HG03457 (cell line): ENCODE data around the gene DMAP1.

Source experiments
- ATAC-seq: cut with Tn5 transposase; IDR thresholded peaks from one replicate; pipeline ENCODE4 v1.9.1; 2021; ENCODE audit warnings: moderate number of reproducible peaks; ENCODE audit not compliant: unreplicated experiment

DMAP1 gene

DNA sequence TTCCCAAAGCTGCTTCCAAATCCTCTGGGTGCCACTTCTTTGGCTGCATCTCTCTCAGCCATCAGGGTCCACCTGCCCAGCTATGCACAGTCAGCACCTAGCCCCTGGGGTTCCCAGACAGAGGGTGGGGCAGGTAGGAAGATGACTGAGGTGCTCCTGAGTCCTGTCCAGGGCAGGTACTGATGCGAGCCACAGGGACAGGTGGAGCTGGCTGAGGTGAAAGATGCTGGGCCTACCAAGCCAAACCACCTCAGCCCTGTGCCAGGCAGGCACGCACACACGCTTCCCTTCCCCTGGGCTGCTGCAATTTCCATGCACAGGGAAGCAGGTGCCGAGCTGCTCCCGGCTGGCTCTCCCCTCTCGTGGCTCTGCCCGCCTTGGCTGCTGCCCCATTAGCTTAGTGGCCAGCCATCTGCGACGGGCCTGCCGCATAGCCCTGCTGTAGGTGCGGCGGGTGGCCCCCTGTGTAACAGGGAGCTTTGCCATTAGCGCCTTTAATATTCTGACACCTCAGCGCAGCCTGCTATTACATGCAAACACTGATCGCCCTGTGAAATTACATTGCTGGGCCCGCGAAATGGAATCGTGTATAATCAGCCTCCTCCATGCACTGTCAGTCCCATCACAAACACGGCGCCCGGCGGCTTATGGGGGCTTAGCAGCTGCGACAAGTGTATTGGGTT lies 38.9 kb downstream of the DMAP1 start:
- no peak for ATAC-seq

DNA sequence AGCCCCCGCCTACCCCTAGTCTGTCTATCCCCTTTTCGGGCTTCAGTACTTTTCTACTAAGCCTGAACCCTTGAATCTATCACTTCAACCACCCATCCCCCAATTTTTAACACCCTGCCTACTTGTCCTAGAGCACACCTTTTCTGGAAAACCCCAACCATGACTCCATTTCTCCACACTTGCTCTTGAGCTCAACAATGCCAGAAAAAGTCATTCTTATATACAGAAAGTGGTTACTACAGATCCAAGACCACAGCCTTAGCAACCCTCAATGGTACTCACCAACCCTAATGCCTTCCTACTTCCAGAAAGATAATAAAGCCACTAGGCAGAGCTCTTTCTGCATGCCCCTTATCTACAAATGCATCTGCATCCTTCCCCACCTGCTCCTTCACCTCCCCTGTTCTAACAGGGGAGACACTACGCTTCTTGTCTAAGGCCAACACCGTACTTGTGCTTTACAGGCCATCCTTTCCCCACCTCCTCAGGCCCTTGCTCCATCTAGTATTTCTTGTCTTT lies 41.2 kb downstream of the DMAP1 start:
- ATAC-seq = no peak

DNA sequence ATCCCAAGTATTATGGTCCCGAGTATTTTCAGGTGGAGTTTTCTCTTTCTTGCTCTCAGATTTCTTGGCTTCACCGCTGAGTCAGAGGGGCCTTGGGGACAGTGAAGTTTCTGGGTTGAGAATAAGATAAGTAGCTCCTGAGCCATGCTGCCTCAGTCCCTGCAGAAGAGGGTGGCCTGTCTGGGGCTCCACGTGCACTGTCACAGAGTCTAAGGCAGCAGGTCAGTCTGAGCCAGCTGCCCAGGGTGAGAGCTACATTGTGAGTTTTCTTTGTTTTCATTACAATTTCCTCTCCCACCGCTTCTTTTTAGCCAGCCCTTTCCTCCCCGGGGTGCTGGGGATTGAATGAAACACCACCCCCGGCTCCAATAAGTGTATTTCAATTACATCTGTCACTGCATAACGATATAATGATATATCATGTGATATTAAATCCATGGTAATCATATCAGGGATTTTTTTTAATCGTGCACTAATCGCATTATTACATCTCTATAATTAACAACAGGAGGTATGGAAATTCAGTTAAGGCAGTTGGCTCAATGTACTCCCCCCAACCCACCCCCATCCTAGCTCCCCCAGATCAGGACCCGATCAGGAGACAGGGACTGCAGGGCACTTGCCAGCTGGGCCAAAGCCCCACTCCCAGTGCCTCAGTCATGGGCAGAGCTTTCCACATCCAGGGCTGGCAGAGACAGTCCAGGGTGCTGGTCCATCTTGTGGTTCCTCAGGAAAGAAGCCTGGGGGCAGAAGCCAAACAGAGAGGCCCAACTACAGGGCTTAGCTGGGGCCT lies 43.7 kb downstream of the DMAP1 start:
- ATAC-seq = no peak

DNA sequence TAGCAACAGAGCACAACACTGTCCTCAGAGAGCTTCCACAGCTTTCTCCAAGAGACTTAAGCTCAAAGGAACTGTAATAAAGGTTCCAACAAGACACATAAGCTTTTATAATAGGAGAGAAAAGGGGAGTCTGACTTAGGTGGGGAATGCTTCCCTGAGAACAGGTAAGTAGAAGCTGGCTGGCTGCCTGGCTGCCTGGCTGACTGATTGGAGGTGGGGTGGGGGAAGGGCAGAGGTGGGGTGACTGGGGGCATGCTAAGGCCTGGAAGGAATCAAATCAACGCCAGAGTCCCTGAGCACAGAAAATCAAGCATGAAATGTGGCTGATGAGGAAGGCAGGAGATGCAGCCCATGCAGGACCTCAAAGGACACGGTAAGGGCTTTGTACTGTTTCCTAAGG lies 45.8 kb downstream of the DMAP1 start:
- ATAC-seq = no peak

DNA sequence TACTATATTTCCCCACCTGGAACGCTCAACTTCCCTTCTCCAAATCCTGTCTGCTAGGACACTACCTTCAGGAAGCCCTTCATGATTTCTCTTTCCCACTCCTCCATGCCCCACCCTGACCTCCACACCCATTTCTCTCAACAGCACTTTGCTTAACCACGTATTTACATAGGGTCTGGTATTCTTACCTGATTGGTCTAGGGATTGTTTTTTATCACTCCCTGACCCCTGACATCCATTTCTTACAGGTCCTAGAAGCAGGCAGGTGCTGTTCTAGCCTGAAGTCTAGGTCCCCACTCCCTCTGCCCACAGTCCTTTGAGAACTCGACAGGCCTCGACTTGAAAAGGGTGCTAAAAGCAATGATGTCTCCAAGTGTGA lies 47.5 kb downstream of the DMAP1 start:
- ATAC-seq = no peak

DNA sequence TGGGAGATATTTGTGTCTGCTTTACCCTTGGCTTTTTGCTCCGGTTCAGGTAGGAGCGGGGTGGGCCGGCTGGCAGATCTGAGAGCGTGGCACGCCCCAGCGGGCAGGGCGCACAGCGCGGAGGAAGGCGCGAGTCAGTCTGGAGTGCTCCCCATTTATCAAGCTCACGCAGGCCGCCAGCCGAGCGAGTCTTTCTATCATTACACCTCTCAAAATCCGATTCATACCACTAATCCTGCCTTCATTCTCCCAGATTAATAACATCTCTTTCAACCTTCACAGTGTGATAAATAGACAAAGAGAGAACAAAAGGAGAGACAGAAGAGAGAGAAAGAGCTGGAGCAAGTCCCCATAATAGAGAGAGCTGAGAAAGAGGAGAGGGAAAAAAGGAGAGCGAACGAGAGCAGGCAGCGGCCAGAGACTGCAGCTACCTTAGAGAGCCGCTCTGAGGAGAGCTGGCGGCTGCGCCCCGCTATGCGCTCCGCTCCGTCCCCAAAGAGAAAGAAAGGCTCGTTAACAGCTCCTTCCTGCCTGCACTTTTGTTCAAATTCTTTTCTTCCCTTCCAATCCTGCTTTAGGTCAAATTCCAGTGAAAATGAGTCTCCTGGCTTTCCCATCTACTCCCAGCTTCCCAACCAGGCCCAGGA lies 48.0 kb downstream of the DMAP1 start:
- ATAC-seq = no peak

DNA sequence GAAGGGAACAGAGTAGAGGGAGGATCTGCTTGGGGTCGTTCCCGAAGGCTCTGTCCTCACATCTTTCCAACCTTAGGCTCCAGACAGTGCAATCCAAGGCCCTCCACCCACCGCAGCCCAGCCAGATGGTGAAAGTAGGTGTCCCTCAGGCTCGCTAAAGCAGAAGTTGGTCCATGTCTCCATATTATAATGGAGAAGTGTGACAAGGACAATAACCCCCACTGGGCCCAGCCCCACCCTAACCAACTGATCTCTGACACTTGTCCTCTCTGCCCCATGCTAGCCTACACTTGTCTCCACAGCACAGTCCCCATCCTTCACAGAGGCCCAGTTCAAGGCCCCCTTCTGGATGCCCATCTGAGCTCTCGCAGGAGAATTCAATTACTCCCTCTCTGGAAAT lies 48.7 kb downstream of the DMAP1 start:
- no peak for ATAC-seq

DNA sequence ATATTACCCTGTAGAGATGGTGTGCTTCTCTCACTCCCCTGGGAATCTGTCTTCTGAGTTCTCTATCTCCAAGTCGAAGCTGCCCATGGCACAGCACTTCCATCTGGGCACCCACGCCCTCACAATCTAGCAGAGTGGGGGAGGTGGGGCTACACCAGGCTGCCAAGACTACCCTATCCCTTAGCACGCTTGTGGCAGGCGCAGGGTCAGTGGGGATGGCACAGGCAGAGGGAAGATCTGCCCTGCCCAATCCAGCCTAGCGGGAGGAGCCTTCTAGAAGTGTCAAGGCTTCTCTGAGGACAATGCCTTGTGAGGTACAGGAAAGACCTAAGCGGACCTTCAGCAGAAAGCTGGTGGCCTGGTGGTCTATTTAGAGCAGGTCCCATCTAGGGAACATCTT lies 49.1 kb downstream of the DMAP1 start:
- no peak for ATAC-seq

DNA sequence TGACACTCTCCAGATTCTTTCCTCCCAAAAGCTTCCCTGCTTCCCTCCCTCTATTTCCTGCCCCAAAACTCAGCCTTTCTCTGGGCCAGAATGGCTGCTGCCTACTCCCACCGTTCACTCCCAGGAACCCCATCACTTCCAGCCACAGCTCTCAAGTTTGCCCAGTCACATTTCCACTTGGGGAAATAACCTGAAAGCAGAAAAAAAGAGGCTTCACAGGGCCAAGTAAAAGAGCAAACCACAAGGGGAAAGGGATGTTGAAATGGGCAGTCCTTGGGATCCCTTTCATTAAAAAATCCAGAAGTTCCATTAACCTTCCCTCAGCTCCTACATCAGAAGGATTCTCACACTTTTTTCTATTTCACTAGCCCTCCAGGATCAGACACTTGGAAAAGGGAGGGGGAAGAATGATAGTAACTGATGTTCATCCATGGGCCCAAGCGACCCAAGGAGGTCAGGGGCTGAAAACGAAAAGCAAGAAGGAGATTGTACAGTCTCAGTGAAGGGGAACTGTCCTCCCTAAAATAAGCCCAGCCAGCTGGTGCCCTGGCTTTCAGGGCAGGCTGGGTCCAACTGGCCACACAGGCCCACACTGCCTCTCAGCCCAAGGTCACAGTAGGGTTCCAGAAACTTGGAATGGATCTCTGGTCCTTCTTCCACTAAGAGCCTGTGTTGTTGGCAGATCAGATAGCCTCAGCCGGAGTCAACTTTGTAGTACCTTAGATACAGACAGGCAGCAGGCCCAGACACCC lies 49.7 kb downstream of the DMAP1 start:
- no peak for ATAC-seq

DNA sequence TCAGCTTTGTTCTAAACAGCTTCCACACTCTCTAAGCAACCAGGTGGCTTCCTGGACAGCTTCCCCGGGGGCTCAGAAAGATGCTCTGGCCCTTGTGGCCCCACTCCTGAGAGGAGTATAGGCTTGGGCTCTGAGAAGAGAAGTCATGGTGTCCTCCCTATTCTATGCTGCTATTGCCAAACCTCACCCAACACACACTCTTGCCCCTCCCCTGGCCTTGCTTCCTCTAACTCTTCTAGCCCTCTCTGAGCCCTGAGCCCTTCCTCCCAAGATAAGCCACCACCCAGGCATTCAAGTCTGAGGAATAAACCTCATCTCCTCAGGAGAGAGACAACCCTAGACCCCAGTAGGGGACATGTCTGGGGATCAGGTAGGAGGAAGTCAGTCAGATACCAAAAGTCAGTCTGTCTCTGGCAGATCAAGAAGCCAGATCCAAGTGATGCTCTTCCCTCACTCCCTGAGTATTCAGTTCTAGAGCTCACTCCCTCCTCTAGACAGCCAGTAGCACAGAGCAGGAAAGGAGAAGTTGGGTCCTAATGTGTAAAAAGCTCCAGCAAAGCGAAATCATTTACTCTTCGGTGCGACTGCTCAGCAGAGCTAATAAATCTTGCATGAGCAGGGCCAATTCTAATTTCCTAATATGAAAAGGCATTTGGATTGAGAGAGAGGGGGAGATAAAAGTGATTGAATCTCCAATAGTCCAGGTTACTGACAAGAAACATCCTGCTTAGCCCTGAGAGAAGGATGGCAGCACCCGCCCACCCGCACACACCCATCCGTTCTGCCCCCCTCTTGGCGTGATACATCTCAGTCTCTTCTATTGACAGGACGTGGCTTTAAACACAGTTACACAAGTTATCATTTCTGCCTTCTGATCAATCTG lies 50.5 kb downstream of the DMAP1 start:
- ATAC-seq = no peak

DNA sequence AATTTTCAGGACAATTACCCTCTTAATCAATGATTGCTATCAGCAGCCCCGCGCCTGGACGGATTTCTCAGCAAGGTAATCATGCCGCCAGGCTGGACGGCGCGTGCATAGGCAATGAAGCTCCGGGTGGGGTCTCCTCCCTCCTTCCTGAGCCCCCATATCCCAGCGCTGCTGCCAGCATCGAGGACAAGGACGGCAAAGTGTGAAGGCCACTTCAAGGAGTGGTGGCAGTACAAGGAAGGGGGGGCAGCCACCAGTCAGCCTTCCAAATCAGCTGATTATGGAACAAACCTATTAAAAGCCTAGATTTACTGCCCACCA lies 51.1 kb downstream of the DMAP1 start:
- ATAC-seq = no peak

DNA sequence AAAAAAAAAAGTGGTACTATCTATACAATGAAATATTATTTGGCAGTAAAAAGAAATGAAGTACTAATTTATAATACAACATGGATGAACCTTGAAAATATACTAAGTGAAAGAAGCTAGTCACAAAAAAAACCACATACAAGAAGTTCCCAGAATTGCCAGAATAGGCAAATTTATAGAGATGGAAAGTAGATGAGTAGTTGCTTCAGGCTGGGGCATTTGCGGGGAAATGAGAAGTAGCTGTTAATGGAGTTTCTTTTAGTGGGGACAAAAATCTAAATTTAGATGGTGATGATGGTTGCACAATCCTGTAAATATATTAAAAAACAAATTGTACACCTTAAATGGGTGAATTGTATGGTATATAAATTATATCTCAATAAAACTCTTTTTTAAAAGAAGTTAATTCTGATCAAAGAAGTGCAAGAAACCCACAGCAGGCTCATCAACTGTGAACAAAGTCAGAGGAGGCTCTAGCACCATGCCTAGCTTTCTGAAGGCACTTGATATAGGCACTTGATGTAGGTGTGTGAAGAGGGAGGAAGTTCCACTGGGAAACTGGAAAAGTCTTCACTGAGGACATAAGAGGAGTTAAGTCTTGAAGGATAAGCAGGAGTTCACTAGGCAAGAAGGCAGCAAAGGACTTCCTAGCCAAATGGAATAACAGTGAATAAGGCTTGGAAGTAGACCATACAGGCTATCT lies 52.5 kb downstream of the DMAP1 start:
- no peak for ATAC-seq

DNA sequence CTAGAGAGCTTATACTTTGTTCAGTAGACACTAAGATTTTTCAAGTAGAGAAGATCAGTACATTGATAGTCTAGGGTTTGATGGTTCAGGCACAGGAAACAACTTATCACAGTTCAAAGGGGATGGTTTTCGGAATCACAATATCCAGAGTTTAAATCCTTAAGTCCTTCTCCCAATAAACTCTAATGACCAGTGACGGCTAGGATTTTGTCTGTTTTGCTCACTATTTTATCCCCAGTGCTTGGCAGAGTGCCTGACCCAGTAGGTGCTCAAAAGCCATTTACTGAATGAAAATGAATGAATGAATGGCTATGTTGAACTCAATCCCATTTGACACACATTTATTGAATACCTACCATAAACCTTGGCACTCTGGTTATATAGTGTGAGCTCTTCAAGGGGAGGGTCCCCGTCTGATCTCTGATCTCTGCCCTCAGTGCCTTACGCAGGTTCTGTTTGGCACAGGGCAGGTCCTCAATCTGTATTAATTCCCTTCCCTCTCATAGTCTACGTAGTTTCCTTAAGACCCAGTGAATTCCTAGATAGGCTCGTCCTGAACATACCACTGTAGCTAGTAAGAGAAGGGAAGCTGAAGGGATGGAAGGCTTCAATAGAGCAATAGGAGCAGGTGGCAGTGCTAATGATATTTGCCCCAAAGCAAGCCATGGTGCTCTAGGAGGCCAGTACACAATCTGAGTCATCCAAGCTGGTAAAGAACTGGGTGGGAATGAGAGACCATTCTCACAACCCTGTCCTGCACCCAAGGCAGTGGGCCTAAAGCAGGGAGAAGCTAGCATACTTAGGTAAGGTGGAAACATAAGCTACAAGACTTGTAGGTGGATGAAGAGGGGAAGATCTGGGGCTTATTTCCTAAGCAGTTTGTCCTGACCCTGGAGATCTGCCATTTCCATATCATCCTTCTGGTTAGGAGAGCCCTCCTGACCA lies 53.4 kb downstream of the DMAP1 start:
- no peak for ATAC-seq

DNA sequence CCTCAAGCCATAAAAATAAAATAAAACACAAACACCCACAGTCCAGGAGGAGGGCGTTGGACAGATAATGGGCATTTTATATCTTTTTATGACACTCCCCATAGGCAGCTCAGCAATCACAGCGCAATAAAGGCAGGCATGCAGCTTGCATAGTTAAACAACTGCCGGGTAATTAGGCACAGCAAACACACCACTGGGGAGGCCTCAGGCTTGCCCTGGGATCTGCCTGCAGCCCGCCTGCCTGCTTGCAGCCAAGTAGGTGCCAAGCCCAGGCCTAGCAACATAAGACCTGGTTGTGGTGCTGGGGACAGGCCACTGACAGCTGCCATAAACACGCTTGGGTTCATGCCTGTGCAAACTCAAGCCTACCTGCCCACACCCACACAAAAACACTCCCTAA lies 54.2 kb downstream of the DMAP1 start:
- no peak for ATAC-seq

DNA sequence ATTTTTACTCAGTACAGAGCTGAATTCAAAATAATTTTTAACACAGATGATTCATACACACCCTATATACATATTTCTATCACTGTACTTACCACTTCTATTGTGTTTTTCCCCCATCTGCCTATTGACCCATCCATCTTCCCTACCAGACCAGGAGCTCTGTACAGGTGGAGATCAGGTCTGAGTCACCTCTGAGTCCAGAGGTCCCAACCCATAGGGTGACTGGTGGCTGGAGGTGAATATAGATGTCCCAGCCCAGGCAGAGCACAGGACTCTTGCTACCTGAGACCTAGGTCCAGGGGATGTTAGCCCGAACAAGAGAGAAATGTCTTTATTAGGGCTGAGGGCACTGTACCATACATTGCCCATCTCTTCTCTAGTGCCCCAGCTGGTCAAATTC lies 54.8 kb downstream of the DMAP1 start:
- ATAC-seq = no peak
